RWPE1 (cell line): ENCODE measurements around the gene GJC1.
A peak's percentile ranks its signal among the peaks of the same experiment; 100 is the strongest.

Experiments used
- CTCF ChIA-PET: fragments of 350-600 bp; sonication (Branson Sonifier 250); formaldehyde crosslinking; extraction: SDS; loops from one replicate; lab custom pipeline; 2021; lab: Yijun Ruan, JAX
- POLR2A ChIA-PET: fragments of 400-600 bp; formaldehyde crosslinking; extraction: SDS; loops from one replicate; lab custom pipeline; 2020; ENCODE audit warnings: antibody characterized with exemption; ENCODE audit not compliant: low non-redundant PET; lab: Yijun Ruan, JAX
- DNase-seq: peaks from one replicate; pipeline ENCODE4 v3.0.0; 2012; ENCODE audit warnings: low spot score
- H3K27ac ChIP-seq: fragments of 450-650 bp; 2 replicates; pipeline ENCODE4 v1.5.1; 2017
- CTCF ChIP-seq: fragments of 450-650 bp; conservative IDR thresholded peaks from 2 replicates; pipeline ENCODE4 v1.5.1; 2017; ENCODE audit warnings: low read depth, mild to moderate bottlenecking

GJC1 gene

GRCh38 chr17:44848961-44849489 lies 18.9 kb upstream of the GJC1 start:
- peak overlapping the region; percentile 35; the same call in 1 of the 2 replicates for H3K27ac ChIP-seq
- CTCF ChIA-PET: interaction anchor here (1.0 to 1.3 kb wide), 2 partner anchors 70 to 71 kb away, joined by 4 to 5 read pairs; no protein-coding TSS in a partner anchor
- no peak for DNase-seq
- TF ChIP-seq CTCF: no peak
- POLR2A ChIA-PET: interaction anchor here (0.6 kb wide), 2 partner anchors 23 to 177 kb away, joined by 4 to 5 read pairs; no protein-coding TSS in a partner anchor

- POLR2A ChIA-PET: interaction anchor here (0.6 kb wide), 1 partner anchor 178 kb away, joined by 4 read pairs; no protein-coding TSS in a partner anchor
- TF ChIP-seq CTCF: no peak
- DNase-seq: no peak
- no peak overlapping the region for H3K27ac ChIP-seq
- CTCF ChIA-PET: interaction anchor here (0.8 to 1.3 kb wide), 4 partner anchors 69 to 89 kb away, joined by 3 to 5 read pairs (median 4); no protein-coding TSS in a partner anchor
Measured at GRCh38 chr17:44848257-44848795, 18.2 kb upstream of the GJC1 start.

- DNase-seq: no peak
- no peak within 1 kb of the TSS for H3K27ac ChIP-seq
- ChIA-PET POLR2A (no interaction called here), CTCF (interaction anchor here (0.6 to 1.1 kb wide), 3 partner anchors 73 to 291 kb away, joined by 3 to 4 read pairs (median 3); no protein-coding TSS in a partner anchor)
- no peak for TF ChIP-seq CTCF
Measured at GRCh38 chr17:44847586-44847985, 17.5 kb upstream of the GJC1 start, which contains the start of gene HIGD1B. Gene HIGD1B (plus strand): TSS chr17:44847883. CDS start chr17:44848153, 270 bp downstream.

GRCh38 chr17:44846206-44846605 lies 16.1 kb upstream of the GJC1 start:
- POLR2A ChIA-PET: interaction anchor here (0.7 kb wide), 1 partner anchor 13 kb away, joined by 6 read pairs; no protein-coding TSS in a partner anchor
- H3K27ac ChIP-seq: no peak overlapping the region
- TF ChIP-seq CTCF: no peak
- CTCF ChIA-PET: interaction anchor here (0.6 kb wide), 1 partner anchor 14 kb away, joined by 4 read pairs; no protein-coding TSS in a partner anchor
- DNase-seq: no peak

GRCh38 chr17:44844390-44844830 lies 14.3 kb upstream of the GJC1 start:
- CTCF ChIA-PET: interaction anchor here (0.5 to 1.2 kb wide), 4 partner anchors 10 to 65 kb away, joined by 3 to 5 read pairs (median 4); no protein-coding TSS in a partner anchor
- H3K27ac ChIP-seq: no peak overlapping the region
- no peak for DNase-seq
- no peak for TF ChIP-seq CTCF
- POLR2A ChIA-PET: no interaction called here

- no peak for DNase-seq
- no peak for TF ChIP-seq CTCF
- H3K27ac ChIP-seq: no peak overlapping the region
- CTCF ChIA-PET: interaction anchor here (0.5 to 0.7 kb wide), 2 partner anchors 78 to 712 kb away, joined by 3 to 5 read pairs; no protein-coding TSS in a partner anchor
- POLR2A ChIA-PET: no interaction called here
Measured at GRCh38 chr17:44842748-44843147, 12.7 kb upstream of the GJC1 start.
